SK-N-SH treated with all-trans-retinoic acid at 6 μM for 48 hours (cell line): Measurements from ENCODE around the gene AK4.
"Not testable (repeated sequence)": the region's sequence is repeated elsewhere in the genome, so short reads cannot be mapped to it uniquely, and the experiment has no call there.

ENCODE experiments used
- ATAC-seq: fragments of 200-7000 bp; cut with Tn5 transposase; 3 replicates; pipeline ENCODE4 v1.9.1; 2020; ENCODE audit warnings: mild to moderate bottlenecking, moderate library complexity
- ARNTL ChIP-seq: fragments of 450-650 bp; formaldehyde crosslinking; IDR thresholded peaks from 2 replicates; pipeline ENCODE4 v1.5.0; 2020; ENCODE audit warnings: low read depth, mild to moderate bottlenecking, moderate library complexity, borderline replicate concordance
- BACH2 ChIP-seq: fragments of 250-450 bp; sonication (Bioruptor Pico); IDR thresholded peaks from 2 replicates; pipeline ENCODE4 v1.9.0; 2021; ENCODE audit warnings: mild to moderate bottlenecking, borderline replicate concordance
- CREB5 ChIP-seq: fragments of 250-450 bp; sonication (Bioruptor Pico); IDR thresholded peaks from 2 replicates; pipeline ENCODE4 v1.5.1; 2020; ENCODE audit warnings: low read depth, mild to moderate bottlenecking, moderate library complexity
- CSDC2 ChIP-seq: fragments of 250-450 bp; sonication (Bioruptor Pico); IDR thresholded peaks from 2 replicates; pipeline ENCODE4 v1.5.0; 2020; ENCODE audit warnings: mild to moderate bottlenecking, moderate library complexity
- GLIS3 ChIP-seq: fragments of 250-450 bp; sonication (Bioruptor Pico); IDR thresholded peaks from 2 replicates; pipeline ENCODE4 v1.5.0; 2020; ENCODE audit warnings: mild to moderate bottlenecking, moderate library complexity
- OSR1 ChIP-seq: fragments of 250-450 bp; sonication (Bioruptor Pico); IDR thresholded peaks from 2 replicates; pipeline ENCODE4 v1.8.0; 2022; ENCODE audit warnings: moderate library complexity, mild to moderate bottlenecking, inconsistent platforms
- PATZ1 ChIP-seq: fragments of 250-450 bp; sonication (Bioruptor Pico); IDR thresholded peaks from 2 replicates; pipeline ENCODE4 v1.8.0; 2020; ENCODE audit warnings: mild to moderate bottlenecking, moderate library complexity, borderline replicate concordance
- PPARA ChIP-seq: fragments of 250-450 bp; sonication (Bioruptor Pico); IDR thresholded peaks from 2 replicates; pipeline ENCODE4 v1.5.0; 2020; ENCODE audit warnings: mild to moderate bottlenecking, borderline replicate concordance
- RARB ChIP-seq: fragments of 250-450 bp; sonication (Bioruptor Pico); IDR thresholded peaks from 2 replicates; pipeline ENCODE4 v1.8.0; 2021; ENCODE audit warnings: mild to moderate bottlenecking, moderate library complexity
- SNAI2 ChIP-seq: fragments of 250-450 bp; sonication (Bioruptor Pico); IDR thresholded peaks from 2 replicates; pipeline ENCODE4 v1.5.0; 2020; ENCODE audit warnings: mild to moderate bottlenecking, moderate library complexity
- TCF4 ChIP-seq: fragments of 250-450 bp; sonication (Bioruptor Pico); IDR thresholded peaks from 2 replicates; pipeline ENCODE4 v1.8.0; 2021; ENCODE audit warnings: mild to moderate bottlenecking, moderate library complexity, borderline replicate concordance
- TOX ChIP-seq: fragments of 250-450 bp; sonication (Bioruptor Pico); IDR thresholded peaks from 2 replicates; pipeline ENCODE4 v1.8.0; 2021; ENCODE audit warnings: mild to moderate bottlenecking, moderate library complexity, borderline replicate concordance
- ZC3H10 ChIP-seq: fragments of 250-450 bp; sonication (Bioruptor Pico); IDR thresholded peaks from 2 replicates; pipeline ENCODE4 v1.5.1; 2021; ENCODE audit warnings: mild to moderate bottlenecking, moderate library complexity
- ZFP3 ChIP-seq: fragments of 250-450 bp; sonication (Bioruptor Pico); IDR thresholded peaks from 2 replicates; pipeline ENCODE4 v1.5.0; 2020; ENCODE audit warnings: mild to moderate bottlenecking, moderate library complexity
- ZFP30 ChIP-seq: fragments of 450-650 bp; formaldehyde crosslinking; IDR thresholded peaks from 2 replicates; pipeline ENCODE4 v1.5.0; 2022; ENCODE audit warnings: mild to moderate bottlenecking, moderate library complexity
- ZNF565 ChIP-seq: fragments of 450-650 bp; formaldehyde crosslinking; conservative IDR thresholded peaks from 2 replicates; pipeline ENCODE4 v1.5.0; 2020; ENCODE audit warnings: low read depth, mild to moderate bottlenecking, moderate library complexity
- ZNF70 ChIP-seq: fragments of 450-650 bp; formaldehyde crosslinking; IDR thresholded peaks from 2 replicates; pipeline ENCODE4 v1.5.0; 2020; ENCODE audit warnings: mild to moderate bottlenecking, moderate library complexity
- TF ChIP-seq, protein P1 (sequence below): fragments of 250-450 bp; sonication (Bioruptor Pico); IDR thresholded peaks from 2 replicates; pipeline ENCODE4 v1.5.0; 2020; ENCODE audit warnings: mild to moderate bottlenecking, moderate library complexity
- TF ChIP-seq, protein P2 (sequence below): fragments of 250-450 bp; sonication (Bioruptor Pico); IDR thresholded peaks from 2 replicates; pipeline ENCODE4 v1.5.1; 2021; ENCODE audit warnings: mild to moderate bottlenecking, moderate library complexity
- TF ChIP-seq, protein P3 (sequence below): fragments of 250-450 bp; sonication (Bioruptor Pico); IDR thresholded peaks from 2 replicates; pipeline ENCODE4 v1.8.0; 2021; ENCODE audit warnings: low read depth, mild to moderate bottlenecking, moderate library complexity, borderline replicate concordance

AK4 gene

GRCh38 chr1:65159801-65160523 lies 12.0 kb downstream of the AK4 start (continued):
- TF ChIP-seq PATZ1 (CRISPR knock-in tag): no peak
- no peak for TF ChIP-seq GLIS3 (CRISPR knock-in tag)
- TF ChIP-seq ZNF565 (CRISPR knock-in tag): no peak
- TF ChIP-seq CSDC2: no peak
- TF ChIP-seq ZC3H10 (CRISPR knock-in tag): no peak

- ATAC-seq: no peak
- TF ChIP-seq SNAI2: no peak
- TF ChIP-seq, protein P1, sequence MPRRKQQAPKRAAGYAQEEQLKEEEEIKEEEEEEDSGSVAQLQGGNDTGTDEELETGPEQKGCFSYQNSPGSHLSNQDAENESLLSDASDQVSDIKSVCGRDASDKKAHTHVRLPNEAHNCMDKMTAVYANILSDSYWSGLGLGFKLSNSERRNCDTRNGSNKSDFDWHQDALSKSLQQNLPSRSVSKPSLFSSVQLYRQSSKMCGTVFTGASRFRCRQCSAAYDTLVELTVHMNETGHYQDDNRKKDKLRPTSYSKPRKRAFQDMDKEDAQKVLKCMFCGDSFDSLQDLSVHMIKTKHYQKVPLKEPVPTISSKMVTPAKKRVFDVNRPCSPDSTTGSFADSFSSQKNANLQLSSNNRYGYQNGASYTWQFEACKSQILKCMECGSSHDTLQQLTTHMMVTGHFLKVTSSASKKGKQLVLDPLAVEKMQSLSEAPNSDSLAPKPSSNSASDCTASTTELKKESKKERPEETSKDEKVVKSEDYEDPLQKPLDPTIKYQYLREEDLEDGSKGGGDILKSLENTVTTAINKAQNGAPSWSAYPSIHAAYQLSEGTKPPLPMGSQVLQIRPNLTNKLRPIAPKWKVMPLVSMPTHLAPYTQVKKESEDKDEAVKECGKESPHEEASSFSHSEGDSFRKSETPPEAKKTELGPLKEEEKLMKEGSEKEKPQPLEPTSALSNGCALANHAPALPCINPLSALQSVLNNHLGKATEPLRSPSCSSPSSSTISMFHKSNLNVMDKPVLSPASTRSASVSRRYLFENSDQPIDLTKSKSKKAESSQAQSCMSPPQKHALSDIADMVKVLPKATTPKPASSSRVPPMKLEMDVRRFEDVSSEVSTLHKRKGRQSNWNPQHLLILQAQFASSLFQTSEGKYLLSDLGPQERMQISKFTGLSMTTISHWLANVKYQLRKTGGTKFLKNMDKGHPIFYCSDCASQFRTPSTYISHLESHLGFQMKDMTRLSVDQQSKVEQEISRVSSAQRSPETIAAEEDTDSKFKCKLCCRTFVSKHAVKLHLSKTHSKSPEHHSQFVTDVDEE (CRISPR knock-in tag): no peak
- TF ChIP-seq ZFP30 (CRISPR knock-in tag): no peak
- TF ChIP-seq TCF4: no peak
- TF ChIP-seq CSDC2: no peak
- TF ChIP-seq BACH2 (CRISPR knock-in tag): no peak
- no peak for TF ChIP-seq GLIS3 (CRISPR knock-in tag)
- no peak for TF ChIP-seq RARB (CRISPR knock-in tag)
- TF ChIP-seq ZNF70 (CRISPR knock-in tag): no peak
- TF ChIP-seq, protein P2, sequence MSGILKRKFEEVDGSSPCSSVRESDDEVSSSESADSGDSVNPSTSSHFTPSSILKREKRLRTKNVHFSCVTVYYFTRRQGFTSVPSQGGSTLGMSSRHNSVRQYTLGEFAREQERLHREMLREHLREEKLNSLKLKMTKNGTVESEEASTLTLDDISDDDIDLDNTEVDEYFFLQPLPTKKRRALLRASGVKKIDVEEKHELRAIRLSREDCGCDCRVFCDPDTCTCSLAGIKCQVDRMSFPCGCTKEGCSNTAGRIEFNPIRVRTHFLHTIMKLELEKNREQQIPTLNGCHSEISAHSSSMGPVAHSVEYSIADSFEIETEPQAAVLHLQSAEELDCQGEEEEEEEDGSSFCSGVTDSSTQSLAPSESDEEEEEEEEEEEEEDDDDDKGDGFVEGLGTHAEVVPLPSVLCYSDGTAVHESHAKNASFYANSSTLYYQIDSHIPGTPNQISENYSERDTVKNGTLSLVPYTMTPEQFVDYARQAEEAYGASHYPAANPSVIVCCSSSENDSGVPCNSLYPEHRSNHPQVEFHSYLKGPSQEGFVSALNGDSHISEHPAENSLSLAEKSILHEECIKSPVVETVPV: no peak
- no peak for TF ChIP-seq TOX (CRISPR knock-in tag)
- TF ChIP-seq PPARA (CRISPR knock-in tag): no peak
Observed at GRCh38 chr1:65163201-65163805, 15.3 kb downstream of the AK4 start.

GRCh38 chr1:65164101-65164500 lies 16.1 kb downstream of the AK4 start:
- not testable (repeated sequence) for ATAC-seq

DNA sequence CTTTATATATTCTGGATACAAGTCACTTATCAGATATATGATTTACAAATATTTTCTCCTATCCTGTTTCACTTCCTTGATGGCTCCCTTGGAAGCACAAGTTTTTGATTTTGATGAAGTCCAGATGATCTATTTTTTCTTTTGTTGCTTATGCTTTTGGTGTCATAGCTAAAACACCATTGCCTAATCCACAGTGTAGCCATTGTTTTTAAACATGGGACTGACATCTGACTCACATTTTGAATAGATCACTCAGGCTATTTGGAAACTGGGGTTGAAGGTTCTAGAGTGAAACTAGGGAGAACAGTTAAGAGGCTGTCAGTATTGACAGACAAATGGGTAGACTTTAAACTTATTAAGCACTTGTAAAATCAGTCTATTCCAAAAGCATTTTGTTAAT lies 16.6 kb downstream of the AK4 start:
- peak; percentile 39 for ATAC-seq
- TF ChIP-seq TCF4: no peak
- TF ChIP-seq OSR1 (CRISPR knock-in tag): no peak
- no peak for TF ChIP-seq CREB5 (CRISPR knock-in tag)
- no peak for TF ChIP-seq BACH2 (CRISPR knock-in tag)
- TF ChIP-seq ARNTL: no peak
- no peak for TF ChIP-seq TOX (CRISPR knock-in tag)
- no peak for TF ChIP-seq PATZ1 (CRISPR knock-in tag)
- TF ChIP-seq ZC3H10 (CRISPR knock-in tag): no peak
- TF ChIP-seq ZFP3 (CRISPR knock-in tag): no peak
- TF ChIP-seq, protein P3, sequence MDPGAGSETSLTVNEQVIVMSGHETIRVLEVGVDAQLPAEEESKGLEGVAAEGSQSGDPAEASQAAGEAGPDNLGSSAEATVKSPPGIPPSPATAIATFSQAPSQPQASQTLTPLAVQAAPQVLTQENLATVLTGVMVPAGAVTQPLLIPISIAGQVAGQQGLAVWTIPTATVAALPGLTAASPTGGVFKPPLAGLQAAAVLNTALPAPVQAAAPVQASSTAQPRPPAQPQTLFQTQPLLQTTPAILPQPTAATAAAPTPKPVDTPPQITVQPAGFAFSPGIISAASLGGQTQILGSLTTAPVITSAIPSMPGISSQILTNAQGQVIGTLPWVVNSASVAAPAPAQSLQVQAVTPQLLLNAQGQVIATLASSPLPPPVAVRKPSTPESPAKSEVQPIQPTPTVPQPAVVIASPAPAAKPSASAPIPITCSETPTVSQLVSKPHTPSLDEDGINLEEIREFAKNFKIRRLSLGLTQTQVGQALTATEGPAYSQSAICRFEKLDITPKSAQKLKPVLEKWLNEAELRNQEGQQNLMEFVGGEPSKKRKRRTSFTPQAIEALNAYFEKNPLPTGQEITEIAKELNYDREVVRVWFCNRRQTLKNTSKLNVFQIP (CRISPR knock-in tag): no peak
- no peak for TF ChIP-seq PPARA (CRISPR knock-in tag)
- no peak for TF ChIP-seq CSDC2
- no peak for TF ChIP-seq RARB (CRISPR knock-in tag)
- TF ChIP-seq SNAI2: no peak
- no peak for TF ChIP-seq ZNF565 (CRISPR knock-in tag)
- TF ChIP-seq, protein P2: no peak
